Stomach (tissue), 9 donors: Measurements from ENCODE around the gene CCNJL. TPM values are rescaled to one million over a fixed set of nuclear protein-coding genes. Genes with fewer than 3 reads are reported as not detected.

ENCODE experiments used
- DNase-seq, 2 donors: peaks; one replicate each; pipeline versions ENCODE4 v3.0.0 to v3.0.0-alpha.2; 2013 to 2019
- H3K27ac ChIP-seq, 5 donors: fragments of 200-600 bp in 4 of 5; sonication (generic) in 4 of 5; one replicate each; pipeline ENCODE4 v1.5.1; 2013 to 2019; ENCODE audit warnings: mild to moderate bottlenecking in 1 of 5, moderate library complexity in 1 of 5
- H3K27me3 ChIP-seq, 3 donors: fragments of 200-600 bp; sonication (generic); one replicate each; pipeline ENCODE4 v1.5.1; 2017 to 2019; ENCODE audit warnings: mixed run types in 1 of 3
- H3K36me3 ChIP-seq, 4 donors: fragments of 200-600 bp; sonication (generic); 1 replicate in 3 of 4; 2 replicates in 1 of 4; pipeline ENCODE4 v1.5.1; 2016 to 2019
- H3K4me1 ChIP-seq, 4 donors: fragments of 200-600 bp; sonication (generic); one replicate each; pipeline ENCODE4 v1.5.1; 2016 to 2019
- H3K4me3 ChIP-seq, 4 donors: fragments of 200-600 bp; sonication (generic) in 3 of 4; one replicate each; pipeline ENCODE4 v1.5.1; 2016 to 2019; ENCODE audit warnings: mild to moderate bottlenecking in 1 of 4
- H3K9me3 ChIP-seq, 4 donors: fragments of 200-600 bp; sonication (generic); one replicate each; pipeline ENCODE4 v1.5.1; 2016 to 2019
- CTCF ChIP-seq, 7 experiments: fragments of 450-650 bp in 4 of 7; fragments of 200-600 bp in 3 of 7; sonication (generic) in 3 of 7; IDR thresholded peaks; one replicate each; pipeline ENCODE4 v1.5.1; 2016 to 2019; ENCODE audit warnings: antibody characterized with exemption in 7 of 7, control low read depth in 2 of 7, mild to moderate bottlenecking in 1 of 7
- EP300 ChIP-seq: sonication (generic); formaldehyde crosslinking; IDR thresholded peaks from one replicate; pipeline ENCODE4 v1.6.1; 2017; ENCODE audit warnings: antibody characterized with exemption
- POLR2A ChIP-seq, 4 donors: fragments of 450-650 bp; IDR thresholded peaks; one replicate each; pipeline ENCODE4 v1.6.1; 2016; ENCODE audit warnings: antibody characterized with exemption in 4 of 4, control low read depth in 2 of 4, mild to moderate bottlenecking in 1 of 4, moderate library complexity in 1 of 4
- POLR2AphosphoS5 ChIP-seq, 3 donors: sonication (generic); formaldehyde crosslinking; IDR thresholded peaks; one replicate each; pipeline ENCODE4 v1.6.1; 2016; ENCODE audit warnings: antibody characterized with exemption in 3 of 3
- WGBS, 5 donors: extraction: QIAGEN DNeasy Blood & Tissue Kit in 3 of 5; methylation state at CpG; one replicate each; pipeline versions ENCODE4 v1.1.5 to v1.1.7; 2013 to 2018; 5-methylcytosine and 5-hydroxymethylcytosine counted together
- intact Hi-C: fragments of 100-400 bp; cut with DNase I; formaldehyde crosslinking; loops from one replicate; pipeline ENCODE4 v1.15.1; 2023; ENCODE audit warnings: low total_unique reads
- polyA plus RNA-seq, 3 donors: library from polyadenylated mRNA; stranded (reverse); fragments of 200-250 nt; gene quantifications; one replicate each; pipeline ENCODE4 v1.2.3, GENCODE V29; 2013
- total RNA-seq, 5 donors: library from RNA; depleted of rRNA; stranded (reverse); fragments of >200 nt; gene quantifications; one replicate each; pipeline versions ENCODE4 v1.1.0 to v1.2.3, GENCODE V29; 2014 to 2016
- donor health status: healthy with polysubstance abuse.
- donor health status: Bipolar disorder and iron deficiency.
- donor health status: healthy.

CCNJL gene
- total and polyA plus RNA-seq, 8 donors = 1.4 to 104 (median 3.5) TPM

DNA sequence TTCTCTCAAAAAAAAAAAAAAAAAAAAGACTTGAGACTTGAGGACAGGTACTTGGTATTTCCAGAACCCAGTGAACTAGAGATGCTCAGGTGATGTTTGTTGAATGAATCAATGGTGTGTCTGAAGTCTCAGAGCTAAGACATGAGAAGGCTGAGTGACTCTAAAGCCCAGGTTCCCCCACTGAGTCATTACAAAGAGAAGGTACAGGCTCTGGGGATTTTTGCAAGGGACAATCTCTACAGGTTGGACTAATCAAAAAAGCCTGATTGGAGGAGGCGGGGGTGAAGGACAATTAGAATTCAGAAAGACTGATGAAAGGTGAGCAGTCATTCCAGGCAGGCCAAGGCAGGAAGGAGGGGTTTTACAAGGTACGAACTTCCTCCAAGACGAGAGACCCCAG lies 91.3 kb downstream of the CCNJL start:
- no peak for TF ChIP-seq CTCF (IDR thresholded peaks at IDR 0.05)
- no peak for TF ChIP-seq EP300
- no peak for TF ChIP-seq POLR2A (IDR thresholded peaks at IDR 0.05)
- TF ChIP-seq POLR2AphosphoS5 (IDR thresholded peaks at IDR 0.05) = no peak
- H3K27me3 ChIP-seq = no peaks in the 10 kb centered on the region

DNA sequence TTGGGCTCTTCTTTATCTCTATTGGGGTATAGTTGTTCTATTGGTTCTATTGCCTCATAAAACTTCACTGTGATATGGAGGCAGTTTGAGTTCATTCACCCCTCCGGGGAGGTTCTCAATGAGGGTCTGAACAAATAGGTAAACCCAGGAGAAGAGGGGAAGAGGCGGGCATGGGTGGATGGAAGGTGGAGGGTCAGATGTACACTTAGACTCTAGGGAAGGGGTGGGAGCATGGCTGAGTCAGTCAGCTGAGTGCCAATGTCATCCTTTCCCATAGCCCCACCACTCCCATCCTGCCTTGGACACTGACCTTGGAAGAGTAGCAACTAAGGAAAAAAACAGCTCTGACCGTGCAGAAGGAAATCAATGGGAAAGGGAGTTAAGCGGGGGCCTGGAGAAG lies 93.0 kb downstream of the CCNJL start:
- Histone ChIP-seq H3K36me3 (no peaks in the 10 kb centered on the region), H3K27me3 (no peaks in the 10 kb centered on the region), H3K9me3 (no peaks in the 10 kb centered on the region), H3K4me1 (no peaks in the 10 kb centered on the region), H3K4me3 (no peak overlapping the region), H3K27ac (no peak overlapping the region)
- no peak for TF ChIP-seq EP300
- no peak for TF ChIP-seq POLR2A (IDR thresholded peaks at IDR 0.05)
- no peak for DNase-seq
- intact Hi-C loops = no loop called here
- 66 to 76% (median 72%) methylated on average over 4 of the region's 4 CpGs for WGBS, 5 donors

More for the DNA sequence above, 91.3 kb downstream of the CCNJL start:
- H3K27ac ChIP-seq = no peak overlapping the region
- H3K36me3 ChIP-seq = no peaks in the 10 kb centered on the region
- no peaks in the 10 kb centered on the region for H3K4me1 ChIP-seq
- no peaks in the 10 kb centered on the region for H3K9me3 ChIP-seq
- 80 to 94% (median 90%) methylated on average over 3 of the region's 3 CpGs for WGBS, 5 donors
- H3K4me3 ChIP-seq = no peak overlapping the region
- DNase-seq = no peak
- intact Hi-C loops = no loop called here

DNA sequence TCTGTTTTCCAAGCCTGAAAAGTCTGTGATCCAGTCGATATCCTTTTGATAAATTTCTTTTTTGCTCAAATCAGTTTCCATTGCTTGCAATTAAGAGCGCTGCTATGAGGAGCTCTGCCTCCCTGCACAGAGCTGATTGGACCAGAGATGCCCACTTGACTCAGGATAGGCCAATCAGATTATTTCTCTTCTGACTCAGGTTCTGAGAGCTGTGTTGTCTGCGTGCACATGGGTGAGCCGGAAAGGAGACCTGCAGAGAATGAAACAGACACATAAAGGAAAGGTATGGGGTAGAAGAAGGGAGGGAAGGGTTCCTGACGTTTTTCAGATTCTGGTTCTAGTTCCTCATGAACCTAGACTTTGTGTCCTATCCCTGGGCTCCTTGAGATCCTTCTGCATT lies 98.8 kb downstream of the CCNJL start:
- Histone ChIP-seq H3K4me1 (no peaks in the 10 kb centered on the region), H3K9me3 (no peaks in the 10 kb centered on the region), H3K27ac (no peak overlapping the region), H3K4me3 (no peak overlapping the region), H3K27me3 (no peaks in the 10 kb centered on the region), H3K36me3 (no peaks in the 10 kb centered on the region)
- 76 to 84% (median 78%) methylated on average over 5 of the region's 5 CpGs for WGBS, 5 donors
- DNase-seq = no peak
- no peak for TF ChIP-seq EP300
- no peak for TF ChIP-seq POLR2AphosphoS5 (IDR thresholded peaks at IDR 0.05)
- TF ChIP-seq CTCF (IDR thresholded peaks at IDR 0.05) = no peak
- no peak for TF ChIP-seq POLR2A (IDR thresholded peaks at IDR 0.05)
- intact Hi-C loops = no loop called here

DNA sequence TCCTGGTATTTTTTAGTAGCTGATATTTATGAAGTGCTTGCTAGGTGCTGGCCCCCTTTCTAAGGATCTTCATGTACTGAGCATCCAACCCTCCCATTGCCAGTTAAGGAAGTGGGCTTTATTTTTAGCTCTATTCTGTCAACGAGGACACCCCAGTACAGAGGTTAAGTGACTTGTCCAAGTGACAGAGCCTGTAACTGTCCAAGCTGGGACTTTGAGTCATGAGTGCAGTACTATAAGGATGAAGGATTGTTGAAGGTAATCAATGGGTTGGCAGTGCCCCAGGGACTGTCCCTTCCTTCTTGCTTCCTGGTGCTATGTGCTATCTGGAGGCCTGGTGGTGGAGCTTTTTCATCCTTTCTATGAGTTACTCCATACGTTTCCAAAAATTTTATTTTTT lies 101.0 kb downstream of the CCNJL start:
- no peak for DNase-seq
- no peak overlapping the region for H3K4me3 ChIP-seq
- H3K27ac ChIP-seq = no peak overlapping the region
- no peaks in the 10 kb centered on the region for H3K9me3 ChIP-seq
- no peaks in the 10 kb centered on the region for H3K4me1 ChIP-seq
- WGBS, 5 donors = 66 to 80% (median 68%) methylated on average over 2 of the region's 2 CpGs
- TF ChIP-seq POLR2A (IDR thresholded peaks at IDR 0.05) (no peak), POLR2AphosphoS5 (IDR thresholded peaks at IDR 0.05) (no peak), EP300 (no peak), CTCF (IDR thresholded peaks at IDR 0.05) (no peak)
- no peaks in the 10 kb centered on the region for H3K27me3 ChIP-seq
- intact Hi-C loops = no loop called here
- H3K36me3 ChIP-seq = no peaks in the 10 kb centered on the region

- 80 to 86% (median 84%) methylated on average over 9 of the region's 9 CpGs for WGBS, 5 donors
- intact Hi-C loops = no loop called here
- DNase-seq = no peak
- Histone ChIP-seq H3K4me1 (no peaks in the 10 kb centered on the region), H3K27ac (no peak overlapping the region), H3K36me3 (no peaks in the 10 kb centered on the region), H3K27me3 (no peaks in the 10 kb centered on the region), H3K4me3 (no peak overlapping the region), H3K9me3 (no peaks in the 10 kb centered on the region)
- no peak for TF ChIP-seq EP300
- TF ChIP-seq POLR2A (IDR thresholded peaks at IDR 0.05) = no peak
- no peak for TF ChIP-seq CTCF (IDR thresholded peaks at IDR 0.05)
- TF ChIP-seq POLR2AphosphoS5 (IDR thresholded peaks at IDR 0.05) = no peak
These were observed 101.8 kb downstream of the CCNJL start for GRCh38 chr5:160210606-160211005.
